ENCODE results near the gene EFNA4. TPM values are rescaled to one million over a fixed set of nuclear protein-coding genes. Genes with fewer than 3 reads are reported as not detected.

Gene EFNA4
- polyA plus RNA-seq, 1 donor, result 36.0 TPM

DNA sequence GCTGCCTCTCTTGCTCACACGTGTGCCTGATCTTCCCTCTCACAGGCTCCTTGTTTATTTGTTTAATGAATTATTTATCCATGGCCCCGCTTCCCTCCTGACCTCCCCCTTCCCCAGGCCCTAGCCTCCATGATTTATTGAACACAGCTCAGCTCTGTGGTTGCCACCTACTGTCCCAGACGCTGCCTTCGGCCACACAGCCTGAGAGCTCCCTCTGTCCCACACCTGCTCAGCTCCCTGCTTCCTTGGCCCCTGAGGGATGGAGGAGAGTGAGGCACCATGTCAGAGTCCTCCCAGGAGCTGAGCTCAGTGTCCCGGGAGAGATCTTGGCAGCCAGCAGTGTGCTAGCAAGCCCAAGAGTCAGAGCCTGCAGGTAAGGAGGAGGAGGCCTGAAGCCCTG is 12.0 kb downstream of the EFNA4 start:
- no peak overlapping the region for H3K4me3 ChIP-seq (ENCODE audit: low read length)
- WGBS (ENCODE audit: insufficient coverage, low lambda C conversion rate), result no CpG with 5 or more reads among the region's 5 CpGs
- no peak for DNase-seq

DNA sequence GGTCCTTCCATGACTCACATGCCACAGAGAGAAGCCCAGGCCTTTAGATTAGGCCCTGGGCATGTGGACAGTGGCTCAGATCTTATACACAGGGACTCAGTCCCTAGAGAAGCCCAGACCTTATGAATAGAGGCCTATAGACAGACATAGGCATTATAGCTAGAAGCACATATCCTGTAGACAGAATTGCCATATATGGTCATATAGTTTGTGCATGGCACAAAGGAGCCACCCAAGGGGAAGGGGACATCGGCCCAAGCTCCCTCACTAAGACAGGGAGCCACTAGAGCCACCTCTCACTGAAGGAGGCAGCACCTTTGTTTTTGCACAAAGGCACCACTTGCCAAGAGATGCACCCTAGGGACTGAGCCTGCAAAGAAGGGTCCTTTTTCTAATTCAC is 12.8 kb downstream of the EFNA4 start:
- H3K9me3 ChIP-seq (ENCODE audit: control insufficient read depth, low read depth, low read length), result peaks cover 11% of the 10 kb centered on the region
- H3K27ac ChIP-seq (ENCODE audit: low read length), result no peak overlapping the region
- H3K27me3 ChIP-seq (ENCODE audit: control insufficient read depth, insufficient read depth, low read length), result peaks cover 37% of the 10 kb centered on the region
- WGBS (ENCODE audit: insufficient coverage, low lambda C conversion rate), result no CpG with 5 or more reads among the region's 1 CpG
- DNase-seq, result no peak
- peaks cover 44% of the 10 kb centered on the region for H3K4me1 ChIP-seq (ENCODE audit: control insufficient read depth, insufficient read depth, low read length)
- H3K36me3 ChIP-seq (ENCODE audit: control insufficient read depth, insufficient read depth, low read length), result no peaks in the 10 kb centered on the region
- H3K4me3 ChIP-seq (ENCODE audit: low read length), result no peak overlapping the region

More for the DNA sequence above, 12.0 kb downstream of the EFNA4 start:
- Histone ChIP-seq H3K27ac (ENCODE audit: low read length) (no peak overlapping the region), H3K9me3 (ENCODE audit: control insufficient read depth, low read depth, low read length) (peaks cover 7% of the 10 kb centered on the region), H3K4me1 (ENCODE audit: control insufficient read depth, insufficient read depth, low read length) (peaks cover 43% of the 10 kb centered on the region), H3K36me3 (ENCODE audit: control insufficient read depth, insufficient read depth, low read length) (no peaks in the 10 kb centered on the region), H3K27me3 (ENCODE audit: control insufficient read depth, insufficient read depth, low read length) (peaks cover 29% of the 10 kb centered on the region)

DNA sequence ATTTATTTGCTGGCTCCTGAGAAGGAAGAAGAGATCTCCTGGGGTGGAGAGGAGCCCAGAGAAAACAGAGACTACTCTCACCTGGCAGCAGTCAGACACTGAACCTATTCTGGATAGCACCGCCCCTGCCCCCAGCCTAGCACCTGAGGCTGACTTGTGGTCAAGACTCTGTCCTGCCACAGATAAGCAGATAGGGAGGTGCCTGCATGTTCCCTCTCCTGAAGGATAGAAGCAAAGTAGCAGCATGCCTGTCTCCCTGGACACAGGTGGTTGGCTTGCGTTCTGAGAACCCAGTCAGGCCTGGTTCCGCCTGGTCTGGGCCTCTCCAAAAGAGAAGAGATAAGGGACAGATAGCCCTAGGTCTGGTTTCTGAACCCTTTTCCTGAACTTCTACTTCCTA is 13.8 kb downstream of the EFNA4 start:
- DNase-seq, result peak in 1 of 2 donors; percentile 34
- Histone ChIP-seq H3K4me1 (ENCODE audit: control insufficient read depth, insufficient read depth, low read length) (peaks cover 42% of the 10 kb centered on the region), H3K27me3 (ENCODE audit: control insufficient read depth, insufficient read depth, low read length) (peaks cover 43% of the 10 kb centered on the region), H3K36me3 (ENCODE audit: control insufficient read depth, insufficient read depth, low read length) (no peaks in the 10 kb centered on the region), H3K27ac (ENCODE audit: low read length) (no peak overlapping the region), H3K4me3 (ENCODE audit: low read length) (no peak overlapping the region), H3K9me3 (ENCODE audit: control insufficient read depth, low read depth, low read length) (peaks cover 13% of the 10 kb centered on the region)
- no CpG with 5 or more reads among the region's 3 CpGs for WGBS (ENCODE audit: insufficient coverage, low lambda C conversion rate)

DNA sequence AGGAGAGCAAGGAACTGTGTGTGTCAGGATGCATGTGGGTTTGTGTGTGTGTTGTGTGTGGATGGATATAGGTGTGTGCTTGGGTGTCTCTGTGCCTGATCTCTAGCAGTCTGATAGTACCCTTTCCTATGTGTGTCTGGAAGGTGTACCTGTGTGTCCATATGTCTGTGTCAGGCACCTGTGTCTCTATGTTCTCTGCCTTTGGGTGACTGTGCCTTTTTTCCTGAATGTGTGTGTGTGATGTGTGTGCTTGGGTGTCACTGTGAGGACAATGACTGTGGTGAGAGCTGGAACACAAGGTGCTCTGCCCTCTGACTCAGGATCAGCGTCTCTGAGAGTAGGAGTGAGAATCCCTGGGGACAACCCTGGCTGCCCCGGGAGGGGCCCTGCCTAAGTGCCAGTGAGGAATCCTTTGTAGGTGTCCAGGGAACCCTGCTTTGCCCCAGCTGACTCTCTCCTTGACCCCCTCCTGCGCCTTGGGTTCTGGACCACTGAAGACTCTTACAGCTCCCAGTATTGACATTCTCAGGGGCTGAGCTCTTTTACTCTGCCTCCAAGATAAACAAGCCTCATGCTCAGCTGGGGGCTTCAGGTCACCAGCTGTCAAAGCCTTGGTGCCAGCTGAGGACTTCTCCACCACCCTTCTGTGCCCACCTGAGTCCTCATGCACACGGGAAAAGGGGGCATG is 14.4 kb downstream of the EFNA4 start:
- H3K36me3 ChIP-seq (ENCODE audit: control insufficient read depth, insufficient read depth, low read length), result no peaks in the 10 kb centered on the region
- H3K4me1 ChIP-seq (ENCODE audit: control insufficient read depth, insufficient read depth, low read length), result peaks cover 47% of the 10 kb centered on the region
- no peak overlapping the region for H3K4me3 ChIP-seq (ENCODE audit: low read length)
- H3K27me3 ChIP-seq (ENCODE audit: control insufficient read depth, insufficient read depth, low read length), result peaks cover 45% of the 10 kb centered on the region
- peak in 1 of 2 donors; percentile 64 for DNase-seq
- H3K27ac ChIP-seq (ENCODE audit: low read length), result no peak overlapping the region
- no CpG with 5 or more reads among the region's 4 CpGs for WGBS (ENCODE audit: insufficient coverage, low lambda C conversion rate)
- peaks cover 13% of the 10 kb centered on the region for H3K9me3 ChIP-seq (ENCODE audit: control insufficient read depth, low read depth, low read length)

DNA sequence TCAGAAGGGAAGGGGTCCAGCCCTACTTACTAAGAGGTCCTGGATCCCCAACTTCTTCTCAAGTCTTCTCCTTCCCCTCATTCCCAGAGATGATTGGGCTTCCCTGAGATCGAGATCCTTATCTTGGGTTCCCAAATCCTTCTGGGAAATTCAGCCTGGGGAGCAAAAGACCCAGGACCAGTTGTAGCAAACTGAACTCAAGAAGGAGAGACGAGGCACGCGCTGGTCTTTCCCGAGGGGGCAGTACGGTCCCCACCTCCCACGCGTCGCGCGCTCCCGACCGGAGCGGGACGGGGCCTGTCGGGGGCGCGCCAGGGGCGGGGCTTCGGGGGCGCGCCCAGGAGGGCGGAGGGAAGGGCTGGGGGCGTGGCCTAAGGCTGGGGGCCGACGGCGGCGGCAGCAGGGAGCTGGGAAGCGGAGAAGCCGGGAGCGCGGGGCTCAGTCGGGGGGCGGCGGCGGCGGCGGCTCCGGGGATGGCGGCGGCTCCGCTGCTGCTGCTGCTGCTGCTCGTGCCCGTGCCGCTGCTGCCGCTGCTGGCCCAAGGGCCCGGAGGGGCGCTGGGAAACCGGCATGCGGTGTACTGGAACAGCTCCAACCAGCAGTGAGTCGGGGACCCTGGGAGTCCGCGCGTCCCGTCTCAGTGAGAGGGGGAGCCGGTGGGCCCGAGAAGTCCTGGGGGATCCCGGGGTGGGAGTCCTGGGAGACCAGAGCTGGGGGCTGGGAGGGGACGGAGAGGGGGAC is 15.1 kb downstream of the EFNA4 start, which contains the start of gene EFNA3:
TSS of gene EFNA3 (plus strand) at position 369 of the 741 bp plus-strand sequence. CDS start at position 474, 105 bp downstream.
- Histone ChIP-seq H3K4me3 (ENCODE audit: low read length) (peak within 1 kb of the TSS; percentile 40), H3K27me3 (ENCODE audit: control insufficient read depth, insufficient read depth, low read length) (peaks cover 48% of the 10 kb centered on the region), H3K4me1 (ENCODE audit: control insufficient read depth, insufficient read depth, low read length) (peaks cover 54% of the 10 kb centered on the region)

DNA sequence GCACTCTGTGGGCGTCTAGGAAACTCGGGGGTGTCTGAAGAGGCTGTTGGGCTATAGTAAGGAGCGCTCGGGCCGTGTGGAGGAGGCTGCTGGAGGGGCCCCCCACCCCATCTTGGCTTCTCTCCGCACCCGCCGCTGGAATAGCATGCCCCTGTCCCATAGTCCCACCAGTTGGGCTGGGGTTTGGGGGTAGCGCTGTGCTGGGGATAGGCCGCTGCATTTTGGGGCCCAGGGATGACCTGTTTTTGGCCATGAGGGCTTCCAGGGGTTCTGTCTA is 15.6 kb downstream of the EFNA4 start:
- DNase-seq, result no peak
- H3K4me1 ChIP-seq (ENCODE audit: control insufficient read depth, insufficient read depth, low read length), result peaks cover 60% of the 10 kb centered on the region
- no CpG with 5 or more reads among the region's 10 CpGs for WGBS (ENCODE audit: insufficient coverage, low lambda C conversion rate)
- no peaks in the 10 kb centered on the region for H3K36me3 ChIP-seq (ENCODE audit: control insufficient read depth, insufficient read depth, low read length)
- H3K9me3 ChIP-seq (ENCODE audit: control insufficient read depth, low read depth, low read length), result peaks cover 13% of the 10 kb centered on the region
- H3K27ac ChIP-seq (ENCODE audit: low read length), result no peak overlapping the region
- H3K4me3 ChIP-seq (ENCODE audit: low read length), result peak overlapping the region; percentile 40
- peaks cover 53% of the 10 kb centered on the region for H3K27me3 ChIP-seq (ENCODE audit: control insufficient read depth, insufficient read depth, low read length)

More for the DNA sequence above, 15.1 kb downstream of the EFNA4 start, which contains the start of gene EFNA3:
- peak in 1 of 2 donors; percentile 79 for DNase-seq
- no peaks in the 10 kb centered on the region for H3K36me3 ChIP-seq (ENCODE audit: control insufficient read depth, insufficient read depth, low read length)
- peaks cover 13% of the 10 kb centered on the region for H3K9me3 ChIP-seq (ENCODE audit: control insufficient read depth, low read depth, low read length)
- no peak within 1 kb of the TSS for H3K27ac ChIP-seq (ENCODE audit: low read length)
- WGBS (ENCODE audit: insufficient coverage, low lambda C conversion rate), result no CpG with 5 or more reads among the region's 59 CpGs

DNA sequence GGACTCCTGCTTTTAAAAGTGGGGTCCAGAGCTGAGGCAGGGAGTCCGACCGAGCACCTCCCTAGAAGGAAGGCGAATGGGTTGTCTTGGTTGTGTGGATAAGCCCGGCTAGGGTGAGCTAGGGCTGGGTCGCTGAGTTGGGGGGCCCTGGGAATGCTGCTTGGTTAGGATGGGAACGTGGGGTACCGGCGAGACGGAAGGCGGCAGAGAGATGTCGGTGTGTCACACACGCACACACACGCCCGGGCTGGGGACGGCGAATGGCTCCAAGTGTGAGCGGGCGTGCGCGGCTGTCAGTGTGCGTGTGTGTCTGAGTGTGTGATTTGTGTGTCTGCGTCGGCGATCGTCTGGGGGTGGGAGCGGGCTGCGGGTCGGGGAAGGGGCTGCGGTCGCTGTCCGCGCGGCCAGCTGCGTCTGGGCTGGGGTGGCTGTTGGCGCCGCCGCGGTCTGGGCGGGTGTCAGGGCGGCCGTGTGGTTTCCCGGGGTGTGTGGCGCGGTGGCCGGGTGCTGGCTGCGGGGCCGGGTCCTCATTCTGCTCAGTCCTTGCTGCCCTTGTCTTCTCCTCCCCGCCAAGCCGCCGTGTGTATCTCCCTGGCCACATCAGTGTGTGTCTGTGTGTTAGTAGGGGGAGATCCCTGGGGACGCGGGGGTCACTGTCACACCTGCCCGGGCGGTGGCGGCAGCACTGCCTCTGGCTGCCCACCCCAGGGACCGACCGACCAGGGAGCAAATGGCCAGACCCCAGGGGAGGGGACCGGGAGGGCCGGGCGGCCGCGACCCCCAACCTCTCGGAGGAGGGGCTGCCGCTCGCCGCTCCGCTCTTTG is 16.2 kb downstream of the EFNA4 start:
- peak in 1 of 2 donors; percentile 48 for DNase-seq
- no peaks in the 10 kb centered on the region for H3K36me3 ChIP-seq (ENCODE audit: control insufficient read depth, insufficient read depth, low read length)
- peaks cover 53% of the 10 kb centered on the region for H3K27me3 ChIP-seq (ENCODE audit: control insufficient read depth, insufficient read depth, low read length)
- no peak overlapping the region for H3K27ac ChIP-seq (ENCODE audit: low read length)
- H3K4me1 ChIP-seq (ENCODE audit: control insufficient read depth, insufficient read depth, low read length), result peaks cover 64% of the 10 kb centered on the region
- WGBS (ENCODE audit: insufficient coverage, low lambda C conversion rate), result no CpG with 5 or more reads among the region's 67 CpGs
- H3K4me3 ChIP-seq (ENCODE audit: low read length), result peak overlapping the region; percentile 42
- peaks cover 13% of the 10 kb centered on the region for H3K9me3 ChIP-seq (ENCODE audit: control insufficient read depth, low read depth, low read length)

DNA sequence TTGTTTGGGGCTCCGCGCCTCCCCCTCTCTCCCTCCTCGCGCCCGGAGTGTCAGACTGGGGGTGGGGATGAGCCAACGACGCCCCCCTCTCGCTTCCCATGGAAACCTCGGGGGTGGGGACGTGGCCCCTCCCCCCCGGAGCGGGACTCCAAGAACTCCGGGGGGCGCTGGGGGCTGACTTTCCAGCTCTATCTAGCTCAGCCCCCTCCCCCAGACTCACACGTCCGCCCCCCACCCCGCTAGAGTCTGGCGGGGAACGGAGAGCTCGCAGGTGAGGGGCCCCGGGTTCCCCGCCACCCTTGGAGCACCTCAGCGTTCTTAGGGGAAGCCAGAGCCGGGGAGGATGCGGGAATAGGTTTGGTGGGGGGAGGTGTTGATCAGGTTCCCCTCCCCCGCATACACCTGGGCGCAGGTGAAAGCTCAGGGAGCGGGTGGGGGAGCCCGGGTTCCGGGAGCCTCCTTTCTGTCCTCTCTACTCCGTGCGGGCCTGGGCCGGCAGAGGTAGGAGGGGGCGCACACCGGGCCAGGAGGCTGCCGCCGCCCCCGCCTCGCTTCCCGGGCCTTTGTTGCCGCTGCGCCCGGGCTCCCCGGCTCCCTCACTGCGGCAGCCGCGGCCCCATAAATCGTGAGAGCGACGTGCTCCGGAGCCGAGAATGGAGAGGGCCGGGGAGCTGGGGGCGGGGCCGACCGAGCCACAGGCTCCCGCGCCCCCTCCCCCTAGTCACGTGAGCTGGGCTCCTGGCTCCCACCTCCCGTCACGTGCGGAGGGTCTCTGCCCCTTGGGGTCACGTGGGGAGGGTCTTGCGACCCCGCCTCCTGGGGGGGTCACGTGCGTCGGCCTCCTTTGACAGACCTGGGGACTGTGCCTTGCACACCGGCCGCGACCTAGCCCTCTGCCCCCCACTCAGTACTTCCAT is 17.0 kb downstream of the EFNA4 start:
- Histone ChIP-seq H3K4me1 (ENCODE audit: control insufficient read depth, insufficient read depth, low read length) (peaks cover 66% of the 10 kb centered on the region), H3K9me3 (ENCODE audit: control insufficient read depth, low read depth, low read length) (peaks cover 13% of the 10 kb centered on the region), H3K36me3 (ENCODE audit: control insufficient read depth, insufficient read depth, low read length) (no peaks in the 10 kb centered on the region), H3K27me3 (ENCODE audit: control insufficient read depth, insufficient read depth, low read length) (peaks cover 53% of the 10 kb centered on the region), H3K27ac (ENCODE audit: low read length) (no peak overlapping the region), H3K4me3 (ENCODE audit: low read length) (peak overlapping the region; percentile 42)
- WGBS (ENCODE audit: insufficient coverage, low lambda C conversion rate), result no CpG with 5 or more reads among the region's 71 CpGs
- DNase-seq, result peak in 1 of 2 donors; percentile 72

DNA sequence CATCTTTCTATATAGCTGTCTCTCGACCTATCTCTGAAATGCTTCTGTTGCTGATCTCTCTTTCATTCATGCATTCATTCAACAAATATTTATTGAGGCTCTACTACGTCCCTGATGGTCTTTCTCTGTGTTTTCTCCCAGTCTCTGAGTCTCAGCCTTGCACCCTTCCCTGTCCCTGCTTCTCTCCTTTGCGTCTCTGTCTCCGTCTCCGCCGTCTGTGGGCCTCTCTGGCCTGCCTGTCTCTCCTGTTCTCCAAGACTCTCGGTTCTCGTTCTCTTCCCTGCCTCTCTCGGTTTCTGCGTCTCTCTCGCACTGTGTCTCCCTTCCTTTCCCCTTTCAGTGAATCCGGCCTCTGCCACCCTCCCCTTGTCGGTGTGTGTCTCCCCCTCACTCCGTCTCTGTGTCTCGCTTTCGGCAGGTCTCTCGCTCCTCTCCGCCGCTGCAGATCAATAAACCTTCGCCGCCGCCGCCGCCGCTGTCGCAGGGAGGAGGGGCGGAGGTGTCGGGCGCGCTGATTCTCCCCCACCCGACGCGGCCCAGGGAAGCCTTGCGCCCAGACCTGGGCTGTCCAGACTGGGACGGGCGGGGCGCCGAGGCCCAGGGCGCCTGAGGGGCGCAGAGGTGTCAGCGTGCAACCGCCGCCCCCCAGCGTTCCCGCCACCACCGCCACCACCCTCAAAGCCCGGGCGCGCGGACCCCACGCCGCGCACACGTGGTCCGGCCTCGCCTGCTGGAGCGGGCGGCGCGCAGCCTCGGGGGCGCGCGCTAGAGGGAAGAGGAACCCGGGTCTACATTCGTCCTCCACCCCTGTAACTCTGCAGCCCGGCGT is 18.1 kb downstream of the EFNA4 start:
- Histone ChIP-seq H3K27me3 (ENCODE audit: control insufficient read depth, insufficient read depth, low read length) (peaks cover 53% of the 10 kb centered on the region), H3K27ac (ENCODE audit: low read length) (no peak overlapping the region), H3K36me3 (ENCODE audit: control insufficient read depth, insufficient read depth, low read length) (no peaks in the 10 kb centered on the region), H3K4me3 (ENCODE audit: low read length) (peak overlapping the region; percentile 42), H3K9me3 (ENCODE audit: control insufficient read depth, low read depth, low read length) (peaks cover 13% of the 10 kb centered on the region), H3K4me1 (ENCODE audit: control insufficient read depth, insufficient read depth, low read length) (peaks cover 74% of the 10 kb centered on the region)
- DNase-seq, result peak in 1 of 2 donors; percentile 66
- 5% methylated on average over 12 of the region's 68 CpGs for WGBS (ENCODE audit: insufficient coverage, low lambda C conversion rate)
